ENCODE measurements around the gene FHL2. TPM values are rescaled to one million over a fixed set of nuclear protein-coding genes. Genes with fewer than 3 reads are reported as not detected.

Gene FHL2
- total RNA-seq, 6 experiments from 2014 or later, result 4.2 to 36.6 (median 12.0) TPM

- DNase-seq (no peak), ATAC-seq (peak in 1 of 4 donors; percentile 26)
- H3K4me3 ChIP-seq, result no peak overlapping the region
- no peak overlapping the region for H3K27ac ChIP-seq
- no peaks in the 10 kb centered on the region for H3K4me1 ChIP-seq
- TF ChIP-seq CTCF (IDR thresholded peaks at IDR 0.05), result no peak
- no peak for TF ChIP-seq POLR2A (IDR thresholded peaks at IDR 0.05)
- no peaks in the 10 kb centered on the region for H3K36me3 ChIP-seq
- H3K9me3 ChIP-seq, result no peaks in the 10 kb centered on the region
- no peaks in the 10 kb centered on the region for H3K27me3 ChIP-seq
- intact Hi-C loops (cut with DNase I), result no loop called here
- WGBS (ENCODE audit: insufficient coverage, low coverage, low lambda C conversion rate, missing lambda C conversion rate), result 69% methylated on average over 5 of the region's 6 CpGs
These were observed 13.0 kb upstream of the FHL2 start for GRCh38 chr2:105411720-105412407.

- ATAC-seq (no peak), DNase-seq (no peak)
- Histone ChIP-seq H3K9me3 (no peaks in the 10 kb centered on the region), H3K36me3 (no peaks in the 10 kb centered on the region), H3K4me1 (no peaks in the 10 kb centered on the region), H3K27ac (no peak overlapping the region), H3K4me3 (no peak overlapping the region), H3K27me3 (no peaks in the 10 kb centered on the region)
- TF ChIP-seq POLR2A (IDR thresholded peaks at IDR 0.05), result no peak
- TF ChIP-seq CTCF (IDR thresholded peaks at IDR 0.05), result no peak
- WGBS (ENCODE audit: insufficient coverage, low coverage, low lambda C conversion rate, missing lambda C conversion rate), result 50% methylated on average over 4 of the region's 4 CpGs
- intact Hi-C loops (cut with DNase I), result no loop called here
These were observed 11.7 kb upstream of the FHL2 start for GRCh38 chr2:105410554-105410953.

GRCh38 chr2:105409717-105410116 is 10.9 kb upstream of the FHL2 start:
- Histone ChIP-seq H3K4me3 (no peak overlapping the region), H3K27ac (peak overlapping the region in 1 of 3 donors; percentile 33), H3K4me1 (no peaks in the 10 kb centered on the region), H3K36me3 (no peaks in the 10 kb centered on the region), H3K27me3 (no peaks in the 10 kb centered on the region), H3K9me3 (no peaks in the 10 kb centered on the region)
- peak; percentile 75 to 97 (median 94) for ATAC-seq
- 0% methylated on average over 1 of the region's 6 CpGs for WGBS (ENCODE audit: insufficient coverage, low coverage, low lambda C conversion rate, missing lambda C conversion rate)
- DNase-seq, result peak; percentile 71 to 91 (median 89)
- TF ChIP-seq POLR2A (IDR thresholded peaks at IDR 0.05) (no peak), CTCF (IDR thresholded peaks at IDR 0.05) (no peak)
- intact Hi-C loops (cut with DNase I), result no loop called here

- H3K9me3 ChIP-seq, result no peaks in the 10 kb centered on the region
- no peak for TF ChIP-seq POLR2A (IDR thresholded peaks at IDR 0.05)
- TF ChIP-seq CTCF (IDR thresholded peaks at IDR 0.05), result no peak
- H3K27ac ChIP-seq, result no peak overlapping the region
- H3K27me3 ChIP-seq, result no peaks in the 10 kb centered on the region
- intact Hi-C loops (cut with DNase I), result no loop called here
- 89% methylated on average over 7 of the region's 7 CpGs for WGBS (ENCODE audit: insufficient coverage, low coverage, low lambda C conversion rate, missing lambda C conversion rate)
- no peak overlapping the region for H3K4me3 ChIP-seq
- peak in 1 of 4 donors; percentile 7 for ATAC-seq
- no peaks in the 10 kb centered on the region for H3K4me1 ChIP-seq
- no peak for DNase-seq
- H3K36me3 ChIP-seq, result no peaks in the 10 kb centered on the region
These were observed 9.3 kb upstream of the FHL2 start for GRCh38 chr2:105407946-105408743.

Measured in right lobe of liver (tissue), 6 donors.